Mucosa of descending colon (tissue), 3 donors: ENCODE measurements around the gene TIMM13. TPM values are rescaled to one million over a fixed set of nuclear protein-coding genes. Genes with fewer than 3 reads are reported as not detected.

Source experiments
- ATAC-seq: fragments of 200-7000 bp; cut with Tn5 transposase; one replicate; pipeline ENCODE4 v1.9.1; 2020; ENCODE audit warnings: mild to moderate bottlenecking, moderate library complexity
- DNase-seq, 3 donors: peaks; one replicate each; pipeline ENCODE4 v3.0.0-alpha.2; 2020
- H3K36me3 ChIP-seq: fragments of 200-600 bp; one replicate; pipeline ENCODE4 v1.8.0; 2021; ENCODE audit warnings: low read depth, mild to moderate bottlenecking
- H3K4me1 ChIP-seq: fragments of 200-600 bp; one replicate; pipeline ENCODE4 v1.8.0; 2021; ENCODE audit warnings: low read depth, mild to moderate bottlenecking
- H3K4me3 ChIP-seq: fragments of 200-600 bp; one replicate; pipeline ENCODE4 v1.8.0; 2021; ENCODE audit warnings: mild to moderate bottlenecking
- H3K9me3 ChIP-seq: fragments of 200-600 bp; one replicate; pipeline ENCODE4 v1.8.0; 2021; ENCODE audit warnings: mild to moderate bottlenecking
- intact Hi-C, 2 donors: fragments of 100-400 bp; cut with DNase I in 1 of 2; cut with micrococcal nuclease in 1 of 2; formaldehyde crosslinking; loops; one replicate each; pipeline versions ENCODE4 v1.11.0 to v1.11.1; 2022; cut with DNase I, micrococcal nuclease
- total RNA-seq, 3 donors: library from RNA; stranded (reverse); fragmentation: NEBNext Ultra II Directional in 2 of 3; extraction: Animal tissue kit (Norgen Biotek cat#: 25700) in 2 of 3; gene quantifications; one replicate each; pipeline versions ENCODE4 v1.2.1 to v1.2.4, GENCODE V29; 2021 to 2023
- TF ChIP-seq, protein P1 (sequence below): fragments of 200-600 bp; IDR thresholded peaks from one replicate; pipeline ENCODE4 v1.8.0; 2022; ENCODE audit warnings: antibody characterized with exemption, mild to moderate bottlenecking
- donor health status: DM: no; HTN: no; CAD: no; lungs with moderate emphysema.
- donor health status: DM: no; HTN: no; CAD: no.
- donor health status: DM: no; HTN: yes; CAD: no.

TIMM13 gene
- total RNA-seq, 3 donors from 2014 or later: 75.4 to 130 (median 104) TPM

DNA sequence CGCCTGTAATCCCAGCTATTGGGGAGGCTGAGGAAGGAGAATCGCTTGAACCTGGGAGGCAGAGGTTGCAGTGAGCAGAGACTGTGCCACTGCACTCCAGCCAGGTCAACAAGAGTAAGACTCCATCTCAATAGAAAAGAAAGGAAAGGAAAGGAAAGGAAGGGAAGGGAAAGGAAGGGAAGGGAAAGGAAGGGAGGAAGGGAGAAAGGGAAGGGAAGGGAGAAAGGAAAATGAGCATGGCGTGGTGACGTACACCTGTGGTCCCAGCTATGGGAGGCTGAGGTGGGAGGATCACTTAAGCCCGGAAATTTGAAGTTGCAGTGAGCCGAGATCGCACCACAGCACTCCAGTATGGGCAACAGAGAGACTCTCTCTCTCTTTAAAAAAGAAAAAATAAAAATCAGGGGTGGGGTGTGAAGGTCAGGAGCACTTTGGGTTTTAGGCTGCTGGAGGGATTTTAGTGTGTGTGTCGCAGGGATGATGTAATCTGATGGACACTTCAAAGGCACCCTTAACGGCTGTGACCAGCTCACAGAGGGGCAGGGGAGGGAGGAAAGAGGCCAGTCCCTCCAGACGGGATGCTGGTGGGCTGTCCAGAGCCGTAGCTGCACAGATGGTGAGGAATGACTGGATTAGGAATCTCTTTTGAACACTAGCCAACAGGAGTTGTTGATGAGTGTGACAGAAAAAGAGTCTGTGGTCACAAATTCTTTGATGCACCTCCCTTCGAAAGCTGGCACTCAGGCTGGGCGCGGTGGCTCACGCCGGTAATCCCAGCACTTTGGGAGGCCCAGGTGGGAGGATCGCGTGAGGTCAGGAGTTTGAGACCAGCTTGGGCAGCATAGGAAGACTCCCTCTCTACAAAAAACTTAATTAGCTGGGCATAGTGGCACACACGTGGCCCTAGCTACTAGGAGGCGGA, 39.8 kb downstream of the TIMM13 start:
- Histone ChIP-seq H3K36me3 (no peaks in the 10 kb centered on the region), H3K4me1 (no peaks in the 10 kb centered on the region), H3K4me3 (no peak overlapping the region), H3K9me3 (no peaks in the 10 kb centered on the region)
- TF ChIP-seq, protein P1, sequence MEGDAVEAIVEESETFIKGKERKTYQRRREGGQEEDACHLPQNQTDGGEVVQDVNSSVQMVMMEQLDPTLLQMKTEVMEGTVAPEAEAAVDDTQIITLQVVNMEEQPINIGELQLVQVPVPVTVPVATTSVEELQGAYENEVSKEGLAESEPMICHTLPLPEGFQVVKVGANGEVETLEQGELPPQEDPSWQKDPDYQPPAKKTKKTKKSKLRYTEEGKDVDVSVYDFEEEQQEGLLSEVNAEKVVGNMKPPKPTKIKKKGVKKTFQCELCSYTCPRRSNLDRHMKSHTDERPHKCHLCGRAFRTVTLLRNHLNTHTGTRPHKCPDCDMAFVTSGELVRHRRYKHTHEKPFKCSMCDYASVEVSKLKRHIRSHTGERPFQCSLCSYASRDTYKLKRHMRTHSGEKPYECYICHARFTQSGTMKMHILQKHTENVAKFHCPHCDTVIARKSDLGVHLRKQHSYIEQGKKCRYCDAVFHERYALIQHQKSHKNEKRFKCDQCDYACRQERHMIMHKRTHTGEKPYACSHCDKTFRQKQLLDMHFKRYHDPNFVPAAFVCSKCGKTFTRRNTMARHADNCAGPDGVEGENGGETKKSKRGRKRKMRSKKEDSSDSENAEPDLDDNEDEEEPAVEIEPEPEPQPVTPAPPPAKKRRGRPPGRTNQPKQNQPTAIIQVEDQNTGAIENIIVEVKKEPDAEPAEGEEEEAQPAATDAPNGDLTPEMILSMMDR: no peak
- intact Hi-C loops: no loop called here
- ATAC-seq (no peak), DNase-seq (no peak)

DNA sequence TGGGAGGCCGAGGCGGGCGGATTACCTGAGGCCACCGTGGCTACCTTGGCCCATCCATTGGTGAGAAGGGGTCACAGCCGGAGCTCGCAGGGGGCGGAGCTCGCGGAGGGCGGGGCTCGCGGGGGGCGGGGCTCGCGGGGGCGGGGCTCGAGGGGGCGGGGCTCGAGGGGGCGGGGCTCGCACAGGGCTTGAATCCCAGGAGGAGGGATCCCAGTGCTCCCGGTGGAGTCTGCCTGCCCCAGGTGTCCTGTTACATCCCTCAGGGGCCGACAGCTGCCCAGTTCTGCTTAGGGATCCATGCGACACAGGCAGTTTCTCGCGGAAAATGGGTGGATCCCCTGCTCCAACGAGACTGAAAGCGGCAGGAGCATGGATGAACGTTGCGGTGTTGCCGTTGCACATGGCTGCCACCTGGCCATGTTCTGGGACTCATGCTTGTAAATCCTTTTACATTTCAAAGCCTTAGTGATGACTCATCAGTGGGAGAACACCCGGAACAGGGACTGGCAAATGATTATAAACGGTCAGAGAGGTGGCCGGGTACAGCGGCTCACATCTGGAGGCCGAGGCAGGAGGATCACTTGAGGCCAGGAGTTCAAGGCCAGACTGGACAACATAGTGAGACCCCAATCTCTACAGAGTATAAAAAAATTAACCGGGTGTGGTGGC, 42.2 kb downstream of the TIMM13 start:
- DNase-seq (peak; percentile 48 to 76 (median 72)), ATAC-seq (peak; percentile 94)
- H3K36me3 ChIP-seq: no peaks in the 10 kb centered on the region
- H3K9me3 ChIP-seq: no peaks in the 10 kb centered on the region
- H3K4me1 ChIP-seq: no peaks in the 10 kb centered on the region
- intact Hi-C loops: no loop called here
- TF ChIP-seq, protein P1: no peak
- H3K4me3 ChIP-seq: no peak overlapping the region

DNA sequence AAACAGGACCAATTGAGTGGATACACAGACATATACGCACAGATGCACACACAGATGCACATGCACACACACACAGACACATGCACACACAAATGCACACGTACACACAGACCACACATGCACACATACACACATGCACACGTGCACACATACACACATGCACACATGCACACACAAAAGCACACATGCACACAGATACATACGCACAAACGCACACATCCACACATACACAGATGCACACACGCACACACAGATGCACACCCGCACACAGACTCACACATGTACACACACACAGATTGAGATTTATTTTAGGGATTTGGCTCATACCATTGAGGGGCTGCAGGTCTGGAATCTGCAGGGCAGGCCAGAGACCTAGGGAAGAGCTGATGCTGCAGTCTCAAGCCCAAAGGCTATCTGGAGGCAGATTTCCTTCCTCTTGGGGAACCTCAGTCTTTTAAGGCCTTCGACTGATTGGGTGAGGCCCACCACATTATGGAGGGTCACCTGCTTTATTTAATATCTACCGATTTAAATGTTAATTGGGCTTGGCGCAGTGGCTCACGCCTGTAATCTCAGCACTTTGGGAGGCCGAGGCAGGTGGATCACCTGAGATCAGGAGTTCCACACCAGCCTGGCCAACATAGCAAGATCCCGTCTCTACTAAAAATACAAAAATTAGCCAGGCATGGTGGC, 44.7 kb downstream of the TIMM13 start:
- TF ChIP-seq, protein P1: no peak
- H3K4me1 ChIP-seq: no peaks in the 10 kb centered on the region
- intact Hi-C loops: no loop called here
- no peak for DNase-seq
- H3K36me3 ChIP-seq: no peaks in the 10 kb centered on the region
- ATAC-seq: no peak
- H3K4me3 ChIP-seq: no peak overlapping the region
- H3K9me3 ChIP-seq: no peaks in the 10 kb centered on the region

GRCh38 chr19:2381148-2381820, 46.1 kb downstream of the TIMM13 start:
- DNase-seq: no peak
- intact Hi-C loops: no loop called here
- no peak overlapping the region for H3K4me3 ChIP-seq

DNA sequence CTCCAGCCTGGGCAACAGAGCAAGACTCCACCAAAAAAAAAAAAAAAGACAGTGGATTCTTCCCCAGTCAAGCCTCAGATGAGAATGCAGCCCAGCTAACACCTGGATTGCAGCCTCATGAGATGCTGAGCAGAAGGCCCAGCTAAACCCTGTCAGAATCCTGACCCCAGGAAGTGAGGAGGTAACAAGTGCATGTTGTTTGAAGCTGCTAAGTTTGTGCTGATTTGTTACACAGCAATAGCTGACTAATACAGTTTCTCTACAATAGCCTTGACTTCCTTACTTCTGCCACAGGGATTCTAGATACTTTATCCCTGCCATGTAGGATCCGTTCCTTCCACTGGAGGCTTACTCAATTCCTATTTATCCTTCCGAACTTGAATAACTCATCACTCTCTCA, 46.8 kb downstream of the TIMM13 start:
- TF ChIP-seq, protein P1: no peak
- intact Hi-C loops: no loop called here

More at GRCh38 chr19:2381148-2381820, 46.1 kb downstream of the TIMM13 start:
- Histone ChIP-seq H3K9me3 (no peaks in the 10 kb centered on the region), H3K4me1 (no peaks in the 10 kb centered on the region), H3K36me3 (no peaks in the 10 kb centered on the region)
- TF ChIP-seq, protein P1: no peak
- no peak for ATAC-seq

More for the DNA sequence above, 46.8 kb downstream of the TIMM13 start:
- Histone ChIP-seq H3K4me3 (no peak overlapping the region), H3K4me1 (no peaks in the 10 kb centered on the region), H3K9me3 (no peaks in the 10 kb centered on the region), H3K36me3 (no peaks in the 10 kb centered on the region)
- no peak for DNase-seq
- no peak for ATAC-seq
